ENCODE results near the gene BNIPL. TPM values are rescaled to one million over a fixed set of nuclear protein-coding genes. Genes with fewer than 3 reads are reported as not detected.

The BNIPL gene
- total RNA-seq, 1 donor from 2014 or later: not detected

DNA sequence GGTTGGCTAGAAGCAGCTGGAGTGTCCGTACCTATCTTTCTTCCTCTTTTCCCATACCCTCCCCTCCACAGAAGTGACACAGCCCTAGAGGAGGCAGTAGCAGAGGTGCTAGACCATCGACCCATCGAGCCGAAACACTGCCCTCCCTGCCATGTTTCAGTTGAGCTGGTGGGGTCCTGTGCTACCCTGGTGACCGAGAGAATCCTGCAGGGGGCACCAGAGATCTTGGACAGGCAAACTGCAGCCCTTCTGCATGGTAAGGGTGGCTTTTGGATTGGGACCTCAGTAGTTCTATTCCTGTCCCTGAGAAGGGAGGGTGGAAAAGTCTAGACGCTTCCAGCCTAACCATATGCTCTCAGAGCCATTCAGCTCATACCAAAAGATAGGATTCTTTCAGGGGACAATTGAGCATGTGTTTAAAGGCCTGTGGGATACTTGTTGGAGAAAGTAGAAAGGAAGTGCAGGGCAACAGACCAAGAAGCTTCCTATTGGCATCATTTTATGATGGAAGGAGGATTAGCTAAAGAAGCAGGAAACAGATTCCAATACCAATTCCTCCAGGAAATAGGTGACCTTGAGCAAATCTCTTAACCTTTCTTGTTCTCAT is 11.7 kb upstream of the BNIPL start:
- H3K27ac ChIP-seq: peak overlapping the region; percentile 27 to 28
- H3K4me1 ChIP-seq: no peaks in the 10 kb centered on the region
- TF ChIP-seq, protein P1, sequence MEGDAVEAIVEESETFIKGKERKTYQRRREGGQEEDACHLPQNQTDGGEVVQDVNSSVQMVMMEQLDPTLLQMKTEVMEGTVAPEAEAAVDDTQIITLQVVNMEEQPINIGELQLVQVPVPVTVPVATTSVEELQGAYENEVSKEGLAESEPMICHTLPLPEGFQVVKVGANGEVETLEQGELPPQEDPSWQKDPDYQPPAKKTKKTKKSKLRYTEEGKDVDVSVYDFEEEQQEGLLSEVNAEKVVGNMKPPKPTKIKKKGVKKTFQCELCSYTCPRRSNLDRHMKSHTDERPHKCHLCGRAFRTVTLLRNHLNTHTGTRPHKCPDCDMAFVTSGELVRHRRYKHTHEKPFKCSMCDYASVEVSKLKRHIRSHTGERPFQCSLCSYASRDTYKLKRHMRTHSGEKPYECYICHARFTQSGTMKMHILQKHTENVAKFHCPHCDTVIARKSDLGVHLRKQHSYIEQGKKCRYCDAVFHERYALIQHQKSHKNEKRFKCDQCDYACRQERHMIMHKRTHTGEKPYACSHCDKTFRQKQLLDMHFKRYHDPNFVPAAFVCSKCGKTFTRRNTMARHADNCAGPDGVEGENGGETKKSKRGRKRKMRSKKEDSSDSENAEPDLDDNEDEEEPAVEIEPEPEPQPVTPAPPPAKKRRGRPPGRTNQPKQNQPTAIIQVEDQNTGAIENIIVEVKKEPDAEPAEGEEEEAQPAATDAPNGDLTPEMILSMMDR (IDR thresholded peaks at IDR 0.05): peak; percentile 64 to 83 (median 80)
- DNase-seq (ENCODE audit: low spot score in 2 of 2): peak in 1 of 2 donors; percentile 92
- intact Hi-C loops (cut with DNase I): loop anchor here (1.0 to 5.0 kb wide), 3 partner anchors 35 to 132 kb away; partner anchors contain the start of genes CDC42SE1, GABPB2 and TNFAIP8L2
- no peaks in the 10 kb centered on the region for H3K9me3 ChIP-seq
- H3K36me3 ChIP-seq: peaks cover 34 to 43% of the 10 kb centered on the region in 2 donors
- H3K4me3 ChIP-seq: no peak overlapping the region
- no peaks in the 10 kb centered on the region for H3K27me3 ChIP-seq

DNA sequence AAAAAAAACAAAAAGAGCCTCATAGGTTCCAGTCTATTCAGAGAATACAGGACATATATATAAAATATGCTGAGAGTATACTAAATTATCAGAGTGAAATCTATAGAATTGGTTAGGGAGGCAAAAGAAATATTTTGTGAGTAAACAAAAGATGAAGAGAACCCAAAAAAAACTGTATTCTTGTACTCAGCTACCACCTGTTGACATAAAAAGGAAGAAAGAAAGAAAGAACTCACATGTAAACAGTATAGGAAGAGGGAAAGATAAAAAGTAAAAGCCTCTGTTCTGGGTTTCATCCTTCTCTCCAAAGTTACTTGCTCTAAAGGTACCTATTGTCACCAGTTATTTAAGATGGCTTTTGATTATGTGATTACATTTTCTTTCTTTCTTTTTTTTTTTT is 9.9 kb upstream of the BNIPL start:
- Histone ChIP-seq H3K4me3 (no peak overlapping the region), H3K4me1 (no peaks in the 10 kb centered on the region), H3K27me3 (no peaks in the 10 kb centered on the region), H3K9me3 (no peaks in the 10 kb centered on the region), H3K36me3 (peaks cover 47 to 58% of the 10 kb centered on the region in 2 donors), H3K27ac (no peak overlapping the region)
- TF ChIP-seq, protein P1 (IDR thresholded peaks at IDR 0.05): no peak
- intact Hi-C loops (cut with DNase I): loop anchor here (5.0 kb wide), 1 partner anchor 46 kb away; the partner anchor contains the start of gene GABPB2
- no peak for DNase-seq (ENCODE audit: low spot score in 2 of 2)

DNA sequence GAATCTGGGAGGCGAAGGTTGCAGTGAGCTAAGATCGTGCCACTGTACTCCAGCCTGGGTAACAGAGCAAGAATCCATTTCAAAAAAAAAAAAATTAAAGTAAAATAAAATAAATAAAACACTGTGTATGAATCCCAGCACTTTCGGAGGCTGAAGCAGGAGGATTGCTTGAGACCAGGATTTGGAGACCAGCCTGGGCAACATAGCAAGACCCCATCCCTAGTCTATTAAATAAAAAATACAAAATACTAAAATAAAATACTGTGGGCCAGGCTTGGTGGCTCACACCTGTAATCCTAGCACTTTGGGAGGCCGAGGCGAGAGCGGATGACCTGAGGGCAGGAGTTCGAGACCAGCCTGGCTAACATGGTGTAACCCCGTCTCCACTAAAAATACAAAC is 4.2 kb upstream of the BNIPL start:
- H3K27ac ChIP-seq: no peak overlapping the region
- H3K36me3 ChIP-seq: peaks cover 46 to 78% of the 10 kb centered on the region in 2 donors
- no peak for DNase-seq (ENCODE audit: low spot score in 2 of 2)
- intact Hi-C loops (cut with DNase I): no loop called here
- no peak overlapping the region for H3K4me3 ChIP-seq
- H3K4me1 ChIP-seq: no peaks in the 10 kb centered on the region
- no peaks in the 10 kb centered on the region for H3K9me3 ChIP-seq
- H3K27me3 ChIP-seq: no peaks in the 10 kb centered on the region
- TF ChIP-seq, protein P1 (IDR thresholded peaks at IDR 0.05): no peak

DNA sequence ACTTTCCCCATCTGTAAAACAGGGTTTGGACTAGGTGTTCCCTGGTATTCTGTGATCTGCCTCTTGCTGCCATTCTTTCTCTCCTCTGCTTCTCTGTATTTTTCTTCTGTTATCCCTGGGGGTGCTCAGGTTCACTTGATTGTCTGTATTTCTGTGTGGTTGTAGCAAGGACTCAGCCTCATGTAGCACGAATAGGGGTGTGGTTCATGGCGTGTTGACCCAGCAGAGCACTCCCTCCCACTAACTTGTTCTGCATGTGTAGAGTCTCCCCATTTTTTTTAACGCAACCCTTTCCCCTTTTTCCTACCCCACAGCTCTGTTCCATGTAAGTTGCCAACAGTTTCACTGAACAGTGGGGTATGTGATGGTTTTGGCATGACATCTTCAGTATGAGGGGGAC is 1.2 kb upstream of the BNIPL start:
- no peak for DNase-seq (ENCODE audit: low spot score in 2 of 2)
- Histone ChIP-seq H3K27ac (no peak overlapping the region), H3K36me3 (peaks cover 24 to 50% of the 10 kb centered on the region in 2 donors), H3K9me3 (no peaks in the 10 kb centered on the region), H3K27me3 (no peaks in the 10 kb centered on the region), H3K4me3 (no peak overlapping the region), H3K4me1 (no peaks in the 10 kb centered on the region)
- intact Hi-C loops (cut with DNase I): no loop called here
- TF ChIP-seq, protein P1 (IDR thresholded peaks at IDR 0.05): no peak

DNA sequence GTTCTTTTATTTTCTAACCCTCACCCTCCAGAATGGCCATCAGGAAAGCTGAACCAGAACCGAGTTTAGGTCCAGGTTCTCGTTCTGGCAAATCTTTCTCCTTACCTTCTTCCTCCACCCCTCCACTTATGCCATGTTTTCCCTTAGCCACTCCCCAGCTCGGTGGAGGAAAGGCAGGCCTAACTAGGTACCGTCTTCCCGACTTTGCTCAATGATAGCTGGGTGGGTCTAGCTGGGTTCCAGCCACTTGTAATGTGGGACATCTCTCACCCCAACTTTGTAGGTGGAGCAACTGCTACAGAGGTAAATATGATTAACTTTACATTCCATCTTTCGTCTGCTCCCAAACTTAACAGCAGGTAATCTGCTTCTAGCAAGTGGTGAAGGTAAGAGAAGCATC is 646 bp downstream of the BNIPL start:
- TF ChIP-seq, protein P1 (IDR thresholded peaks at IDR 0.05): no peak
- H3K4me3 ChIP-seq: no peak overlapping the region
- intact Hi-C loops (cut with DNase I): no loop called here
- H3K9me3 ChIP-seq: no peaks in the 10 kb centered on the region
- H3K27me3 ChIP-seq: no peaks in the 10 kb centered on the region
- peaks cover 7 to 32% of the 10 kb centered on the region in 2 donors for H3K36me3 ChIP-seq
- DNase-seq (ENCODE audit: low spot score in 2 of 2): no peak
- no peaks in the 10 kb centered on the region for H3K4me1 ChIP-seq
- no peak overlapping the region for H3K27ac ChIP-seq
